Fibroblast of the aortic adventitia (primary cell): ENCODE measurements around the gene CACUL1. TPM values are rescaled to one million over a fixed set of nuclear protein-coding genes. Genes with fewer than 3 reads are reported as not detected.
A peak's percentile ranks its signal among the peaks of the same experiment; 100 is the strongest.
"Not testable (repeated sequence)": the region's sequence is repeated elsewhere in the genome, so short reads cannot be mapped to it uniquely, and the experiment has no call there.

Experiments used
- DNase-seq: peaks from one replicate; pipeline ENCODE4 v3.0.0-alpha.2; 2010; ENCODE audit warnings: low read depth
- H3K4me3 ChIP-seq: 2 replicates; pipeline ENCODE4 v1.5.1; 2011; ENCODE audit warnings: low read depth, mild to moderate bottlenecking, control low read depth, low read length, moderate library complexity
- total RNA-seq: library from RNA; depleted of rRNA; stranded (reverse); fragments of >200 nt; gene quantifications from 2 replicates; pipeline ENCODE4 v1.2.3, GENCODE V29; 2012; ENCODE audit warnings: low replicate concordance
- TF ChIP-seq, protein P1 (sequence below): IDR thresholded peaks from 2 replicates; pipeline ENCODE4 v1.5.1; 2011; ENCODE audit warnings: mild to moderate bottlenecking, low read length, control low read depth, inconsistent platforms; ENCODE audit not compliant: insufficient read depth

Gene CACUL1
- 17.8 and 29.6 TPM in 2 replicates for total RNA-seq

DNA sequence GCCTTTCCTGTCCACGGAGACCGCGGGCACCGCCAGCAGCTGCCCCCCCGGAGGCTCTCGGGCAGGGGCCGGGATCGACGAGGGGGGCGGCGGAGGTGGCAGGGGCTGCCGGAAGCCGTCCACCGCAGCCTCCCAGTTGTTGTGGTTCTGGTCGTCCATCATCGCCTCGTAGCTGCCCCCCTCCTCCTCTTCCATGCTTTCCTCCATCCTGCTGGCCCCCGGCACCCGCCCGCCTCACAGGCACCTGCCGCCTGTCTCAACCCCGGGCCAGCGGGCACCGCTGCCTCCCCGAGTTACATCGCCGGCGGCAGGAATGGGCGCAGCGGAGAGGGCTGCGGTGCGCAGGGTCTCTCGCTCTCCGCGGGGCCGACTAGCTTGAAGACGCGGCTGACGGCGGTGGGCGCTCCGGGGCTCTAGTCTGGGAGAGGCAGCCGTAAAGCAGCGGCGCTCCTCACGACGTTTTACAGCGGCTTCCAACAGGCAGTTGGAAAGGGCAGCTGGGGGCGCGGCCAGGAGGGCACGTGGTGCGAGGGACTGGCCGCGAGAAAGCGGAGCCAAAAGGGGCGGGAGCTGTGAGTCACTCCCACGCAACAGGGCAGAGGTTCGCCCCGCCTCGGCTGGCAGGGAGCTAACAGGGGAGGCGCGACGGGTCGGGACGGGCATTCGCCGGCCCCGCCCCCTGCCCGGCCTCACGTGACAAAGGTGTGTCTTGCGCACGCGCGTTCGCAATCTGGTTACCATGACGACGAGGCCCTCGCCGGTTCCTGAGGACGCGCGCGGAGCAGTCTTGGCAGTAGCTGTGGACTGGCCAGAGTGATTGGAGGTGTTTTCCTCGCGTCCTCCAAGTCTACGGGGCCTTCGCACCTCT lies at the start of gene CACUL1:
TSS of gene CACUL1 (minus strand) at position 415 of the 868 bp plus-strand sequence. CDS start at position 207, 208 bp downstream.
- peak within 1 kb of the TSS; percentile 93 for H3K4me3 ChIP-seq
- TF ChIP-seq, protein P1, sequence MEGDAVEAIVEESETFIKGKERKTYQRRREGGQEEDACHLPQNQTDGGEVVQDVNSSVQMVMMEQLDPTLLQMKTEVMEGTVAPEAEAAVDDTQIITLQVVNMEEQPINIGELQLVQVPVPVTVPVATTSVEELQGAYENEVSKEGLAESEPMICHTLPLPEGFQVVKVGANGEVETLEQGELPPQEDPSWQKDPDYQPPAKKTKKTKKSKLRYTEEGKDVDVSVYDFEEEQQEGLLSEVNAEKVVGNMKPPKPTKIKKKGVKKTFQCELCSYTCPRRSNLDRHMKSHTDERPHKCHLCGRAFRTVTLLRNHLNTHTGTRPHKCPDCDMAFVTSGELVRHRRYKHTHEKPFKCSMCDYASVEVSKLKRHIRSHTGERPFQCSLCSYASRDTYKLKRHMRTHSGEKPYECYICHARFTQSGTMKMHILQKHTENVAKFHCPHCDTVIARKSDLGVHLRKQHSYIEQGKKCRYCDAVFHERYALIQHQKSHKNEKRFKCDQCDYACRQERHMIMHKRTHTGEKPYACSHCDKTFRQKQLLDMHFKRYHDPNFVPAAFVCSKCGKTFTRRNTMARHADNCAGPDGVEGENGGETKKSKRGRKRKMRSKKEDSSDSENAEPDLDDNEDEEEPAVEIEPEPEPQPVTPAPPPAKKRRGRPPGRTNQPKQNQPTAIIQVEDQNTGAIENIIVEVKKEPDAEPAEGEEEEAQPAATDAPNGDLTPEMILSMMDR, result no peak
- DNase-seq, result peak; percentile 100

DNA sequence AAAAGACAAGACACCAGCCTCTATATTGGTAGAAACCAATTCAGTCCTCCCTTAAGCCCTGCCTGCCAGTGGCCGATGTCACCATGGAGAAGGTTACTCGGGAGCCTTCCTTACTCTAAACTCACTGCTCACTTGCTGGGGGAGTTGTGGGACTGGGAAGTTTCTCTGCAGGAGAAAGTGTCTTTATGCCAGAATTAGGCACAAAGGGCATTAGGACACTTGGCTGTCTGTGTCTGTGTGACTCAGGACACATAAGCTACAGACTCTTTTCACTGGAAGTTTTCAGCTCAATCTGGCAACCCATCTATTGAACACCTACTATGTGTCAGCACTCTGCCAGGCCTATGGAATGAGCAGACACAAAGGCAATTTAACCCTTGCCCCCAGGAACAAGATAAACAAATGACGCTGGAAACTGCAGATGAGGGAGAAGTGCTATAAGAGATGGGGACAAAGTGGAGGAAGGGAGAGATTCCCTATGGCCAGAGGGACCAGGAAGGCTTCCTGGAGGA lies 49.5 kb upstream of the CACUL1 start:
- no peak for DNase-seq
- TF ChIP-seq, protein P1, result no peak
- H3K4me3 ChIP-seq, result no peak overlapping the region

DNA sequence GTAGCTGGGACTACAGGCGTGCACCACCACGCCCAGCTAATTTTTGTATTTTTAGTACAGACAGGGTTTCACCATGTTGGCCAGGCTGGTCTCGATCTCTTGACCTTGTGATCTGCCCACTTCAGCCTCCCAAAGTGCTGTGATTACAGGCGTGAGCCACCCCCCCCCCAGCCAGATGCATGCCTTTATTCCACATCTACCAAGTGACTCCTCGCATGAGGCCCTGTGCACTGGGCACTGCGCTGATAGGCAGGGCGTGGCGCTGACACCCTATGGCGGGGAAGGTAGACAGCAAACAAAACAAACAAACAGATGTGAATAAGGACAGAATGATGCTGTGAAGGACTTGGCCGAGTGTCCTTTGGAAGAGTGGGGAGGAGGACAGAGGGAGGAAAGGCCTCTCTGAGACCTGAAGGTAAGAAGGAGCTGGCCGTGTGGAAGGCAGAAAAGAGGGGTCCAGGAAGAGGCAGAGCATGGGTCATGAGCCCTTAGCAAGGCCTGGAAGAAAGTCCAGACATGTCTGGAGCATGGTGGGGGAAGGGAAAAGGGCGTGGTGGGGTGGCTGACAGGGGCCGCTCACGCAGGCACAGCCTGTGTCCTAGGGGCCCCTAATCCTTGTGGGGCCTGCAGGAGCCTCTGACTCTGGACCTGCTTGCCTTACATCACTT lies 47.5 kb upstream of the CACUL1 start:
- DNase-seq, result no peak
- TF ChIP-seq, protein P1, result no peak

DNA sequence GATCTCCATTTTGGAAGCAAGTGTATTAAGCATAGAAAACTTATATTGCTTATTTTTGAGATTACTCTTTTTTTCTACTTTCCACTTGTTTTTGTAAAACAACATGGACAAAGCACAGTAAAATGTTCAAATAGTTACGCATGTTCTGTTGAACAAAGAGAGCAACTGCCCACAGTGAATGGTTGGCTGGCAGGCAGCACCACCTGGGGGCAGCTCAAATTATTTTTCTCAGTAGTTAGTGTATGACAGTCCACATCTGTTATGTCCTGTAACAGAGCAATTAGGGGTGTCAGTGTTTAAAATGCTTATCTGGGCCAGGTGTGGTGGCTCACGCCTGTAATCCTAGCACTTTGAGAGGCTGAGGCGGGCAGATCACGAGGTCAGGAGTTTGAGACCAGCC lies 46.1 kb upstream of the CACUL1 start:
- H3K4me3 ChIP-seq, result no peak overlapping the region
- DNase-seq, result no peak
- TF ChIP-seq, protein P1, result peak; percentile 20

More for the DNA sequence above, 47.5 kb upstream of the CACUL1 start:
- H3K4me3 ChIP-seq, result no peak overlapping the region

DNA sequence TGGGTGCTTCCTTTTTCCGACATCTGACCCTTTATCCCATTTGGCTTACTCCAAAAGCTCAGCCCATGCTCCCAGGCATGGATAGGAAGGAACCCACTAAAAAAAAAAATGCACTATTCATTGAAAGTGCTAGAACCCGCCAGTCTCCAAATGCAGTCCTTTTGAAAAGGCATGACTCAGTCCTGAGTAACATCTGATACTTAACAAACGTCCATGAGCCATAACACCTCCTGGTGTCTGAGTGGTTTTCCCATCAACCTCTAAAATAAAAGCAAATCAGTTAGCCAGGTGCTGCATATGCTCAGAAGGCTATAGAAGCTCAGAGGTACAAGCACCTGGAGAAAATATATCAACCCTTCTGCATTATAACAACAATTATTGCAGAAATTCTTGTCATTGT lies 45.0 kb upstream of the CACUL1 start:
- DNase-seq, result peak; percentile 26
- H3K4me3 ChIP-seq, result no peak overlapping the region
- TF ChIP-seq, protein P1, result no peak

DNA sequence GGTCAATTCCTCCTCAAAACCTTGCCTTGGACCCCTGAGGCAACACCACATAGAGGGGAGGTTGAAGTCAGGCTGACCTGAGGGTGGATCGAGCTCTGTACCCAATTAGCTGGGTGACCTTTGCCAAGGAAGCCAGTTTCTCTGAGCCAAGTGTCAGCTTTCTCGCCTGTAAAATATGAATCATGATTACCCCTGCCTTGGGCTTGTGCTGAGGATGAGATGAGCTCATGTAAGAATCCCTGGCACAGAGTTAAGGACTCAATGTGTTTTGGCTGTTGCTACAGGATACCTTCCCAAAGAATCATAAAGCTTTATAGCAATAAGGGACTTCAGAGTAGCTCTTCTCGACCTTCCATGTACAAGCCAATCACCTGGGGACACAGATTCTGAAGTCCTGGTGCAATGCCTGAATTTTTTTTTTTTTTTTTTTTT lies 43.5 kb upstream of the CACUL1 start:
- TF ChIP-seq, protein P1, result no peak
- no peak overlapping the region for H3K4me3 ChIP-seq
- peak; percentile 37 for DNase-seq

DNA sequence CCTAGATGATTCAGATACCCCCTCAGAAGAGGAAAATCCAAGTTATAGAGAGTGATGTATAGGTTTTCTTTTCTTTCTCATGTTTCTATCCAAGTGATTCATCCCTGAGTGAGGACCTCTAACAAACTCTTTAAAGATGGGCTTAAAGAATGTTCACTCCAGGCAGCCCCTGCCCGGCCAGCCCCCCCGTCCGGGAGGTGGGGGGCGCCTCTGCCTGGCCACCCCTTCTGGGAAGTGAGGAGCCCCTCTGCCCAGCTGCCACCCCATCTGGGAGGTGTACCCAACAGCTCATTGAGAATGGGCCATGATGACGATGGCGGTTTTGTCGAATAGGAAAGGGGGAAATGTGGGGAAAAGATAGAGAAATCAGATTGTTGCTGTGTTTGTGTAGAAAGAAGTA lies 40.2 kb upstream of the CACUL1 start:
- DNase-seq, H3K4me3 ChIP-seq: not testable (repeated sequence)
